ENCODE measurements around the gene TAMALIN. TPM values are rescaled to one million over a fixed set of nuclear protein-coding genes. Genes with fewer than 3 reads are reported as not detected.

TAMALIN gene
- total and polyA plus RNA-seq, 2 experiments from 2014 or later = 0.34 to 3.0 TPM

- TF ChIP-seq ZNF462 (CRISPR knock-in tag; IDR thresholded peaks at IDR 0.05) = no peak
These were observed 48.3 kb downstream of the TAMALIN start (continued) for GRCh38 chr12:52054833-52055730.

- Mint-ChIP-seq H3K27me3 (ENCODE audit: insufficient read depth, low read depth, poor library complexity) (peaks cover 18% of the 10 kb centered on the region), H3K9me3 (no peaks in the 10 kb centered on the region), H3K4me3 (no peak overlapping the region), H3K36me3 (ENCODE audit: low read depth) (peaks cover 10% of the 10 kb centered on the region; the same call in 2 of the 3 replicates), H3K4me1 (peaks cover 12% of the 10 kb centered on the region), H3K27ac (no peak overlapping the region)
- Histone ChIP-seq H4K20me1 (replicated peaks; ENCODE audit: insufficient read depth) (peaks cover 17% of the 10 kb centered on the region), H3F3A (replicated peaks; ENCODE audit: low read depth) (no peaks in the 10 kb centered on the region), H3K27ac (ENCODE audit: low read depth) (no peak overlapping the region), H3K9me2 (ENCODE audit: insufficient read depth) (no peaks in the 10 kb centered on the region), H3K4me1 (ENCODE audit: insufficient read depth) (peaks cover 9% of the 10 kb centered on the region), H3K27me3 (ENCODE audit: insufficient read depth) (peaks cover 17% of the 10 kb centered on the region), H3K36me3 (ENCODE audit: insufficient read depth) (no peaks in the 10 kb centered on the region), H3K4me3 (no peak overlapping the region), H3K4me2 (no peak overlapping the region), H2AFZ (no peak overlapping the region), H3K79me2 (replicated peaks; ENCODE audit: insufficient read depth) (no peaks in the 10 kb centered on the region)
- ATAC-seq = no peak
- no peak for DNase-seq (ENCODE audit: low spot score)
- TF ChIP-seq ZNF462 (CRISPR knock-in tag; IDR thresholded peaks at IDR 0.05) (no peak), NANOG (IDR thresholded peaks at IDR 0.05; ENCODE audit: borderline replicate concordance) (no peak), CREB1 (CRISPR knock-in tag; IDR thresholded peaks at IDR 0.05; ENCODE audit: low read depth) (no peak), JUNB (IDR thresholded peaks at IDR 0.05; ENCODE audit: unreplicated experiment) (no peak)
These were observed 49.3 kb downstream of the TAMALIN start for GRCh38 chr12:52055731-52056711.
